ENCODE measurements around the gene KRTAP10-3. TPM values are rescaled to one million over a fixed set of nuclear protein-coding genes. Genes with fewer than 3 reads are reported as not detected.

The KRTAP10-3 gene
- total RNA-seq, 1 experiment from 2014 or later, result 0.62 TPM

DNA sequence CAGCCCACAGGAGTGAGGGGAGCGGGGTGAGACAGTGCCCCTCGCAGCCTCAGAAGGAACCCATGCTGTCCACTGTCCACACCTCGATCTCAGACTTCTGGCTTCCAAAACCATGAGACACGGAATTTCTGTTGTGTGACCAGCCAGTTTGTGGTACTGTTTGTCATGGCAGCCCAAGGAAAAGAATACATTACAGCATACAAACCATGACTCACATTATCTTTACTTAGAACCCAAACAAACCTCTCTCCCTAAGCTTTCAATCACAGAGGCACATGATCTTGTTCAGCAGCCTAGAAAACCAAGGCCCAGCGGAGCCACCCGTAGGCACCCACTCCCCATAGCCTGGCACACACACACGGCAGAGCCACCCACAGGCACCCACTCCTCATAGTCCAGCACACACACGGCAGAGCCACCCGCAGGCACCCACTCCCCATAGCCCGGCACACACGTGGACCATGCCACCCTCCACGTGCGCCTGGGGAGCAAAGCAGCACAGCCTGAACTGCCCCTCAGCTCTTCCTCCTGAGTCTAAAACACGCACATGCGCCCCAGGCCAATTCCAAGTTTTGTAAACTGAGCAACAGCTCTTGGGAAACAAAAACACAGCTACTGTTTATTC lies 14.5 kb upstream of the KRTAP10-3 start:
- no peaks in the 10 kb centered on the region for H3K27me3 ChIP-seq (replicated peaks; ENCODE audit: insufficient read depth, low read depth, low read length, poor library complexity)
- POLR2A ChIA-PET (ENCODE audit: low non-redundant PET), result no interaction called here

DNA sequence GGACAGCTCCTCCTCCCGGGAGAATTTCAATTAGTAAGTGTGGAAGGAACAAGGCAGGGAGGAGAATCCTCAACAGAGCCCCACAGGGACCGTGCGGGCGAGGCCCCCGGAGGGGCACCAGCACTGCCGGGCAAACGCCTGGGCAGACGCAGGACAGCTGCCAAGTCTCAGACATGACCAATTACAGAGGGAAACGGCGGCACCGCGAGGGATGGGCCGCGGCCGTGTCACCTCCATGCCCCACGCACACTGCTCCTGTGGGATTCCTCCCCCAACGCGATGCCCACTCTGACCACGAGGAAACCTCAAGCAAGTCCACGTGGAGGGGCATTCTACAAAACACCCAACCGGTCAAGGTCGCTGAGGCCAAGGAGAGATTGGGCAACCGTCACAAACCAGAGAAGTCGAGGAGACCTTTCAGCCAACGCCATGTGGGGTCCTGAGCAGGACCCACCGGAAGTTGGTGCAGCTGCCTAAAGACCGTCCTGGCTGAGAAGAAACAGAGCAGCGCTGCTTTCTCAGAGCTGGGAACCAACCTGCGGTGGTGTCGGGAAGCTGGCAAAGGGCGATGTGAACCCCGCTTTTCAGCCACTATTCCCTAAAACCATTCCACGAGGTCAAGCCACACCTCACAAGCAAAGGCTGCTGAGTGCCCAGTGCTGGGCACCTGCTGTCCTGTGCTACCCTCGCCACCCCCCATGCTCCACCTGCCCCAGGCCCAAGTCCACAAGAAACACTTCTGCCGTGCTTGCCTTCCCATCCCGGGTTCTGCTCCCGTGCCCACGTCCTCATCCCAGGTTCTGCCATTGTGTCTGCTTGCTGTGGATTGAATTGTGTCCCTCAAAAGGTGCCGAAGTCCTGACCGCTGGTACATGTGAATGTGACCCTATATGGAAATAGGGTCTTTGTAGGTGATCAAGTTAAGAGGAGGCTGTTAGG lies 13.5 kb upstream of the KRTAP10-3 start:
- BruUV-seq (replicated peaks), result no TSS peak
- no peak for DNase-seq (ENCODE audit: low spot score)
- Histone ChIP-seq H3K4me3 (ENCODE audit: low read depth, low read length, poor library complexity, severe bottlenecking) (no peak overlapping the region), H3K9me3 (ENCODE audit: low read depth, low read length, poor library complexity, severe bottlenecking) (no peaks in the 10 kb centered on the region), H3K27me3 (replicated peaks; ENCODE audit: insufficient read depth, low read depth, low read length, poor library complexity) (no peaks in the 10 kb centered on the region), H3K27ac (ENCODE audit: low read depth, low read length, poor library complexity, severe bottlenecking) (no peak overlapping the region), H3K36me3 (ENCODE audit: insufficient read depth, low read length, poor library complexity, severe bottlenecking) (no peaks in the 10 kb centered on the region), H3K4me1 (ENCODE audit: insufficient read depth, low read length, poor library complexity, severe bottlenecking) (no peaks in the 10 kb centered on the region)
- POLR2A ChIA-PET (ENCODE audit: low non-redundant PET), result no interaction called here
- TF ChIP-seq EZH2 (IDR thresholded peaks at IDR 0.05; ENCODE audit: borderline replicate concordance, low read depth, low read length, poor library complexity, severe bottlenecking), result no peak
- TF ChIP-seq, protein P1, sequence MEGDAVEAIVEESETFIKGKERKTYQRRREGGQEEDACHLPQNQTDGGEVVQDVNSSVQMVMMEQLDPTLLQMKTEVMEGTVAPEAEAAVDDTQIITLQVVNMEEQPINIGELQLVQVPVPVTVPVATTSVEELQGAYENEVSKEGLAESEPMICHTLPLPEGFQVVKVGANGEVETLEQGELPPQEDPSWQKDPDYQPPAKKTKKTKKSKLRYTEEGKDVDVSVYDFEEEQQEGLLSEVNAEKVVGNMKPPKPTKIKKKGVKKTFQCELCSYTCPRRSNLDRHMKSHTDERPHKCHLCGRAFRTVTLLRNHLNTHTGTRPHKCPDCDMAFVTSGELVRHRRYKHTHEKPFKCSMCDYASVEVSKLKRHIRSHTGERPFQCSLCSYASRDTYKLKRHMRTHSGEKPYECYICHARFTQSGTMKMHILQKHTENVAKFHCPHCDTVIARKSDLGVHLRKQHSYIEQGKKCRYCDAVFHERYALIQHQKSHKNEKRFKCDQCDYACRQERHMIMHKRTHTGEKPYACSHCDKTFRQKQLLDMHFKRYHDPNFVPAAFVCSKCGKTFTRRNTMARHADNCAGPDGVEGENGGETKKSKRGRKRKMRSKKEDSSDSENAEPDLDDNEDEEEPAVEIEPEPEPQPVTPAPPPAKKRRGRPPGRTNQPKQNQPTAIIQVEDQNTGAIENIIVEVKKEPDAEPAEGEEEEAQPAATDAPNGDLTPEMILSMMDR (conservative IDR thresholded peaks at IDR 0.05; ENCODE audit: low read depth, low read length), result no peak
- intact Hi-C loops (cut with micrococcal nuclease; ENCODE audit: unreplicated experiment), result no loop called here
- CTCF ChIA-PET, result no interaction called here

More for the DNA sequence above, 14.5 kb upstream of the KRTAP10-3 start:
- intact Hi-C loops (cut with micrococcal nuclease; ENCODE audit: unreplicated experiment), result no loop called here
- Histone ChIP-seq H3K4me3 (ENCODE audit: low read depth, low read length, poor library complexity, severe bottlenecking) (no peak overlapping the region), H3K27ac (ENCODE audit: low read depth, low read length, poor library complexity, severe bottlenecking) (no peak overlapping the region), H3K36me3 (ENCODE audit: insufficient read depth, low read length, poor library complexity, severe bottlenecking) (no peaks in the 10 kb centered on the region), H3K4me1 (ENCODE audit: insufficient read depth, low read length, poor library complexity, severe bottlenecking) (no peaks in the 10 kb centered on the region), H3K9me3 (ENCODE audit: low read depth, low read length, poor library complexity, severe bottlenecking) (no peaks in the 10 kb centered on the region)
- no TSS peak for BruUV-seq (replicated peaks)
- DNase-seq (ENCODE audit: low spot score), result no peak
- CTCF ChIA-PET, result no interaction called here
- TF ChIP-seq EZH2 (IDR thresholded peaks at IDR 0.05; ENCODE audit: borderline replicate concordance, low read depth, low read length, poor library complexity, severe bottlenecking), result no peak
- TF ChIP-seq, protein P1 (conservative IDR thresholded peaks at IDR 0.05; ENCODE audit: low read depth, low read length), result no peak

GRCh38 chr21:44571296-44571695 lies 12.7 kb upstream of the KRTAP10-3 start:
- H3K9me3 ChIP-seq (ENCODE audit: low read depth, low read length, poor library complexity, severe bottlenecking), result no peaks in the 10 kb centered on the region
- BruUV-seq (replicated peaks), result no TSS peak
- POLR2A ChIA-PET (ENCODE audit: low non-redundant PET), result no interaction called here
- H3K27me3 ChIP-seq (replicated peaks; ENCODE audit: insufficient read depth, low read depth, low read length, poor library complexity), result no peaks in the 10 kb centered on the region
- no peak overlapping the region for H3K27ac ChIP-seq (ENCODE audit: low read depth, low read length, poor library complexity, severe bottlenecking)
- no peaks in the 10 kb centered on the region for H3K36me3 ChIP-seq (ENCODE audit: insufficient read depth, low read length, poor library complexity, severe bottlenecking)
- TF ChIP-seq, protein P1 (conservative IDR thresholded peaks at IDR 0.05; ENCODE audit: low read depth, low read length), result no peak
- TF ChIP-seq EZH2 (IDR thresholded peaks at IDR 0.05; ENCODE audit: borderline replicate concordance, low read depth, low read length, poor library complexity, severe bottlenecking), result no peak
- intact Hi-C loops (cut with micrococcal nuclease; ENCODE audit: unreplicated experiment), result no loop called here
- DNase-seq (ENCODE audit: low spot score), result no peak
- H3K4me3 ChIP-seq (ENCODE audit: low read depth, low read length, poor library complexity, severe bottlenecking), result no peak overlapping the region
- CTCF ChIA-PET, result no interaction called here
- H3K4me1 ChIP-seq (ENCODE audit: insufficient read depth, low read length, poor library complexity, severe bottlenecking), result no peaks in the 10 kb centered on the region

Data from A673 (cell line).